ENCODE results near the gene USP10. TPM values are rescaled to one million over a fixed set of nuclear protein-coding genes. Genes with fewer than 3 reads are reported as not detected.

Gene USP10
- total and polyA plus RNA-seq, 12 donors = 17.5 to 82.9 (median 62.8) TPM

GRCh38 chr16:84717484-84717883 lies 17.7 kb downstream of the USP10 start:
- 83 to 94% methylated on average over 2 of the region's 2 CpGs for WGBS, 2 donors
- DNase-seq (no peak), ATAC-seq (no peak)
- Histone ChIP-seq H3K4me1 (peaks cover 0 to 53% (median 37%) of the 10 kb centered on the region in 9 donors), H3K27me3 (no peaks in the 10 kb centered on the region), H3K36me3 (peaks cover 0 to 20% (median 0%) of the 10 kb centered on the region in 9 donors), H3K9me3 (no peaks in the 10 kb centered on the region), H3K27ac (no peak overlapping the region), H3K4me3 (no peak overlapping the region)
- intact Hi-C loops (cut with DNase I) = no loop called here
- TF ChIP-seq, protein P1, sequence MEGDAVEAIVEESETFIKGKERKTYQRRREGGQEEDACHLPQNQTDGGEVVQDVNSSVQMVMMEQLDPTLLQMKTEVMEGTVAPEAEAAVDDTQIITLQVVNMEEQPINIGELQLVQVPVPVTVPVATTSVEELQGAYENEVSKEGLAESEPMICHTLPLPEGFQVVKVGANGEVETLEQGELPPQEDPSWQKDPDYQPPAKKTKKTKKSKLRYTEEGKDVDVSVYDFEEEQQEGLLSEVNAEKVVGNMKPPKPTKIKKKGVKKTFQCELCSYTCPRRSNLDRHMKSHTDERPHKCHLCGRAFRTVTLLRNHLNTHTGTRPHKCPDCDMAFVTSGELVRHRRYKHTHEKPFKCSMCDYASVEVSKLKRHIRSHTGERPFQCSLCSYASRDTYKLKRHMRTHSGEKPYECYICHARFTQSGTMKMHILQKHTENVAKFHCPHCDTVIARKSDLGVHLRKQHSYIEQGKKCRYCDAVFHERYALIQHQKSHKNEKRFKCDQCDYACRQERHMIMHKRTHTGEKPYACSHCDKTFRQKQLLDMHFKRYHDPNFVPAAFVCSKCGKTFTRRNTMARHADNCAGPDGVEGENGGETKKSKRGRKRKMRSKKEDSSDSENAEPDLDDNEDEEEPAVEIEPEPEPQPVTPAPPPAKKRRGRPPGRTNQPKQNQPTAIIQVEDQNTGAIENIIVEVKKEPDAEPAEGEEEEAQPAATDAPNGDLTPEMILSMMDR (IDR thresholded peaks at IDR 0.05) = no peak

DNA sequence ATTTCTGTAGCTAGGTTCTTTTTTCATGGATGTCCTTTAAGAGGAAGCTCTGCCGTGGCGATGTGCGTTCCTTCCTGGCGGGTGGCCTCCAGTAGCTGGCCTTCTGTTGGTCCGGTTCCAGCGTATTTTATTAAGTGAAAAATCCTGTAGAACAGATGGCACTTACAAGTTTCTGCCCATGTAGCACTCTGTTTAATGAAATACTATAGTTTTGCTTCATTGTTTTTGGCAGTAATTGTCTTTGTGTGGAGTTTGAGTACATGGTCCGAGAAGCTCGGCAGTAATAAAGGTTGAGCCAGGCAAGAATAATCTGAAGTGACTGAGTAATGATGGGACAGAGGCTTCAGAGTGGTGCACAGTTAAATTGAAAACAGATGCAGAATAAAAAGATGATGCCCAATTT lies 20.4 kb downstream of the USP10 start:
- H3K9me3 ChIP-seq = no peaks in the 10 kb centered on the region
- intact Hi-C loops (cut with DNase I) = loop anchor here in 1 of 10 donors (5.0 kb wide), 1 partner anchor 208 kb away; no protein-coding TSS in a partner anchor
- H3K36me3 ChIP-seq = peaks cover 0 to 21% (median 0%) of the 10 kb centered on the region in 9 donors
- no peak overlapping the region for H3K27ac ChIP-seq
- ATAC-seq = no peak
- TF ChIP-seq, protein P1 (IDR thresholded peaks at IDR 0.05) = no peak
- H3K4me3 ChIP-seq = no peak overlapping the region
- WGBS, 2 donors = 70 to 75% methylated on average over 8 of the region's 8 CpGs
- peaks cover 0 to 61% (median 50%) of the 10 kb centered on the region in 9 donors for H3K4me1 ChIP-seq
- no peaks in the 10 kb centered on the region for H3K27me3 ChIP-seq
- DNase-seq = no peak

DNA sequence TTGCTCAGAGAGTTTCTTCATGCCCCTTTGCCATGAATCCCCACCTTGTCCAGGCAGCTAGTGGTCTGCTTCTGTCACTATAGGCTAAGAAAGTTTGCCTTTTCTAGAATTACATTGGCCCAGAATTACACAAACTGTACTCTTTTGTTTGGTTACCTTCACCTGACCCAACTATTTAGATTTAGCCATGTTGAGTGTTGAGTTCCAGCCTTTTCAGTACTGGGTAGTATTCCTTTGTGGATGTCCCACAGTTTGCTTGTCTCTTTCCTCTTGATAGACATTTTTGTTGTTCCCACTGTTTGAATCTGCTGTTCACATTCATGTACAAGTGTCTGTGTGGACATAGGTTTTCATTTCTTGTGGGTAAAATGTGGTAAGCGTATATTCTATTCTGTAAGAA lies 22.3 kb downstream of the USP10 start:
- no peak overlapping the region for H3K4me3 ChIP-seq
- intact Hi-C loops (cut with DNase I) = loop anchor here in 1 of 10 donors (5.0 kb wide), 1 partner anchor 210 kb away; no protein-coding TSS in a partner anchor
- peaks cover 0 to 11% (median 0%) of the 10 kb centered on the region in 9 donors for H3K36me3 ChIP-seq
- ATAC-seq (no peak), DNase-seq (no peak)
- no peaks in the 10 kb centered on the region for H3K9me3 ChIP-seq
- TF ChIP-seq, protein P1 (IDR thresholded peaks at IDR 0.05) = no peak
- no peak overlapping the region for H3K27ac ChIP-seq
- 98 to 100% methylated on average over 1 of the region's 1 CpG for WGBS, 2 donors
- H3K4me1 ChIP-seq = peaks cover 0 to 73% (median 55%) of the 10 kb centered on the region in 9 donors
- no peaks in the 10 kb centered on the region for H3K27me3 ChIP-seq

GRCh38 chr16:84723906-84724305 lies 24.1 kb downstream of the USP10 start:
- Histone ChIP-seq H3K4me3 (no peak overlapping the region), H3K36me3 (peaks cover 0 to 11% (median 0%) of the 10 kb centered on the region in 9 donors), H3K27me3 (no peaks in the 10 kb centered on the region), H3K4me1 (peaks cover 0 to 71% (median 54%) of the 10 kb centered on the region in 9 donors), H3K9me3 (no peaks in the 10 kb centered on the region), H3K27ac (peak overlapping the region in 3 of 10 donors; percentile 19 to 38 (median 23))
- intact Hi-C loops (cut with DNase I) = loop anchor here in 1 of 10 donors (2.0 to 5.0 kb wide), 2 partner anchors 51 to 212 kb away; no protein-coding TSS in a partner anchor
- ATAC-seq (no peak), DNase-seq (no peak)
- TF ChIP-seq, protein P1 (IDR thresholded peaks at IDR 0.05) = no peak
- 91 to 93% methylated on average over 1 of the region's 1 CpG for WGBS, 2 donors

Data from heart right ventricle (tissue), 16 donors.